Retinal pigment epithelial cell (primary cell): ENCODE results near the gene SLC2A13.

ENCODE experiments used
- DNase-seq: peaks from one replicate; pipeline ENCODE4 v3.0.0-alpha.2; 2010; ENCODE audit warnings: low read depth
- H3K4me3 ChIP-seq: 2 replicates; pipeline ENCODE4 v1.5.1; 2011; ENCODE audit warnings: mild to moderate bottlenecking, low read length, control low read depth, moderate library complexity
- TF ChIP-seq, protein P1 (sequence below): conservative IDR thresholded peaks from 2 replicates; pipeline ENCODE4 v1.5.1; 2011; ENCODE audit warnings: low read depth, low read length, control low read depth, inconsistent platforms

The SLC2A13 gene

DNA sequence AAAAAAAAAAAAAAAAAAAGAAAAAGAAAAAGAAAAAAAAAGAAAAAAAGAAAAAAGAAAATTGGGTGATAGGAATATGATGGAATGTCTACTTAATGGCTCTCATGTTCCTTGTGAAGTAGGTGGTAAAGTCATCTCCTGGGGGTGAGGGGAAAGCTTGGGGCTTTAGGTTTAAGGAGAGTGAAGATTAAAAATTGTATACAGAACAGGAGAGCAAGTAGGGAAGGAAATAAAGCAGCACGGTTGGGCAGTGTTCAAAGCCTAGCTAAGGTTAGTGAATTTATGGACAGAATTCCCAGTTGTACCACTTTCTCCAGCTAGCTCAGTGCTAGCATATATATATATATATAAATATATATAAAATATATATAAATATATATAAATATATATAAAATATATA lies 40.0 kb upstream of the SLC2A13 start:
- no peak overlapping the region for H3K4me3 ChIP-seq
- TF ChIP-seq, protein P1, sequence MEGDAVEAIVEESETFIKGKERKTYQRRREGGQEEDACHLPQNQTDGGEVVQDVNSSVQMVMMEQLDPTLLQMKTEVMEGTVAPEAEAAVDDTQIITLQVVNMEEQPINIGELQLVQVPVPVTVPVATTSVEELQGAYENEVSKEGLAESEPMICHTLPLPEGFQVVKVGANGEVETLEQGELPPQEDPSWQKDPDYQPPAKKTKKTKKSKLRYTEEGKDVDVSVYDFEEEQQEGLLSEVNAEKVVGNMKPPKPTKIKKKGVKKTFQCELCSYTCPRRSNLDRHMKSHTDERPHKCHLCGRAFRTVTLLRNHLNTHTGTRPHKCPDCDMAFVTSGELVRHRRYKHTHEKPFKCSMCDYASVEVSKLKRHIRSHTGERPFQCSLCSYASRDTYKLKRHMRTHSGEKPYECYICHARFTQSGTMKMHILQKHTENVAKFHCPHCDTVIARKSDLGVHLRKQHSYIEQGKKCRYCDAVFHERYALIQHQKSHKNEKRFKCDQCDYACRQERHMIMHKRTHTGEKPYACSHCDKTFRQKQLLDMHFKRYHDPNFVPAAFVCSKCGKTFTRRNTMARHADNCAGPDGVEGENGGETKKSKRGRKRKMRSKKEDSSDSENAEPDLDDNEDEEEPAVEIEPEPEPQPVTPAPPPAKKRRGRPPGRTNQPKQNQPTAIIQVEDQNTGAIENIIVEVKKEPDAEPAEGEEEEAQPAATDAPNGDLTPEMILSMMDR = no peak
- no peak for DNase-seq

DNA sequence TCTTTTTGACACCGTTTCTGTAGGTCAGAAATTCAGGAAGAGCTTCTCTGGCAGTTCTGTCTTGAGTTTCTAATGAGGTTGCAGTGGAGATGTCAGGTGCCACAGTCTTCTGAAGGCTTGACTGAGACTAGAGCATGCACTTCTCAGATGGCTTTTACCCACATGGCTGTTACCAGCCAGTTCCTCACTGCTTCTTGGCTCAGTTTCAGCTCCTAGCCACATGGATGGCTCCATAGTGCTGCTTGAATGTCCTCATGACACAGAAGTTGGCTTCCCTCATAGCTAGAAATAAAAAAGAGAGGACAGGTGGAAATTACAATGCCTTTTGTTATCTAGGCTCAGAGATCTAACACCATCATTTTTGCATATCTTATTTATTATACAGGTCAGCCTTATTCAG lies 38.1 kb upstream of the SLC2A13 start:
- TF ChIP-seq, protein P1 = no peak
- no peak overlapping the region for H3K4me3 ChIP-seq
- DNase-seq = no peak

DNA sequence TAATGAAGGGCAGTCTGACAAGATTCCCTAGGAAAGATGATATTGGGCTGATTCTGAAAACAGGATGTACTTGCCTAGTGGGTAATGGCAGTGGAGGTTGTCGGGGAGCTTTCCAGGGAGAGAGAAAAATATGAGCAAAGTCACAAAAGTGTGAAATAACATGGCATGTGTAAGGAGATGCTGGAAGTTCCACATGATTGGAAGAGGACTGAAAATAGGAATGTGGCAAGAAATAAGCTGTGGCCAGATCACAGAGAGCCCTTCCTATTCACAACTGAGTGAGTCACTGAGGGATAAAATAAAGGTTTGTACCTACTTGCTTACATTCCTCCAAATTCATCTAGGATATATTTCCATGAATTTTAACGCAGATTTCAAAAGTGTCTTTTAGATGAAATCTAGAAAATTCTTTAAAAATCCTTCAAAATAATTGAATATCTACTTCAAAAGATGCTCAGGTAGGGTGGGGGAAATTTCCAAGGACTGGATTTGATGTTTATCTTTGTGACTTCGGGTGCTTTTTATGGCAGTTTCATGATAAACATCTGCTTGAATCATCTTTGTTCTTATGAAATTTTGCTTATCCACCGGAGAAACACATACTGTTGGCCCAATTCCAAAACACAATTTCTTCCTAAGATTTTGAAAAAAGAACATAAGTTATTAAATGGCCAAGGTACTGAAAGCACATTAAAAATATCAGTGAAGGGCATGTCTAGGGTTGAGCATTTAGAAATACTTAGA lies 36.3 kb upstream of the SLC2A13 start:
- no peak overlapping the region for H3K4me3 ChIP-seq
- DNase-seq = no peak
- TF ChIP-seq, protein P1 = no peak

GRCh38 chr12:40138526-40138925 lies 32.6 kb upstream of the SLC2A13 start:
- no peak for DNase-seq
- TF ChIP-seq, protein P1 = no peak
- H3K4me3 ChIP-seq = no peak overlapping the region

DNA sequence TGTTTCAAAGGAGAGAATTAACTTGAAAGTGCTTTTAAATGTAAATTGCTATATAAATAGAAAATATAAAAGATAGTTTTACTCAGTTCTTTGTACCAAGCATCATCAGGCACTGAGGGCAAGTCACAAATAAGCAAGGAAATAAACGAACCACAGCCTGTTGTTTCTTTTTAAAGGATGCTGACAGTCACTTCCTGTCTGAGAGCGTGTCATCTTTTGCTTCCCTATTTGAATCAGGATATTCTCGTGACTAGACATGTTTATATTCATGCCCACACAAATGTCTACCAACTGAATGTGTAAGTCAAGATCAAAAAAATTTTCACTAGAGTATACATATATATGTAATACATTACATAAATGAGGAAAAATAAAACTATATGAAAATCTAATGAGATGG lies 31.4 kb upstream of the SLC2A13 start:
- no peak for DNase-seq
- no peak overlapping the region for H3K4me3 ChIP-seq
- TF ChIP-seq, protein P1 = no peak

- TF ChIP-seq, protein P1 = no peak
- no peak overlapping the region for H3K4me3 ChIP-seq
- DNase-seq = no peak
Observed at GRCh38 chr12:40127408-40127807, 21.5 kb upstream of the SLC2A13 start.

GRCh38 chr12:40123496-40123895 lies 17.6 kb upstream of the SLC2A13 start:
- TF ChIP-seq, protein P1 = no peak
- no peak overlapping the region for H3K4me3 ChIP-seq
- no peak for DNase-seq
